ENCODE results near the gene SPEM1. TPM values are rescaled to one million over a fixed set of nuclear protein-coding genes. Genes with fewer than 3 reads are reported as not detected.

The SPEM1 gene
- total and polyA plus RNA-seq, 2 of the 13 experiments (the other 11 are each of a cell fraction or from before 2014, with no cell fraction given): not detected

DNA sequence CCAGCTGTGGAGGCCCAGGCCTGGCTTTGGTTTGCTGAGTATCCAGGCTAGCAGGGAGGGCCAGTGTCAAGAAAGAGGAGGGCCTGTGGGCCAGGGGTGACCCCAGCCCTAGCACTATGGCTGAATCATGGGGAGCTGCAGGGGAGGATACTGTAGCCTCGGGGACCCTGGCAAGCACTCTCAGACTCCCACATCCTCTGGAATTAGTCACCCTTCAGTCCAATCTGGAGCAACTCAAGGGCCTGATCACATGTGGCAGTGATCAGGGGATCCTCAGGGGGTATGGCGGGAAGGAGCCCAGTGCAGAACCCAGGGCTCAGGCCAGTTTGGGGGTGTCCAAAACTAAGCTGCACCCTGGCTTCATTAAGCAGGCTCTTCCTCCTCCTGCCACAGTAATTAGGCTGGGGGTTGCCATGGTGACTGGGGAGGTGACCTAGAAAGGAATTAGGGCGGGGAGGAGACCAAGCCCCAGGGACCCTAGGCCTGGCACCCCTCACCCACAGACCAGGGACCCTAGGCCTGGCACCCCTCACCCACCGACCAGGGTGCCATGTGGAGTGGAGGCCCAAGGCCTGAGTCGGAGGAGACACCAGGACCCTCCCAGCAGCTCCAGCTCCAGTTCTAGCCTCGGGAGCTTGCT is 6.7 kb upstream of the SPEM1 start:
- TF ChIP-seq CHD2 (IDR thresholded peaks at IDR 0.05; ENCODE audit: low read depth, low read length) (no peak), TBX2 (CRISPR knock-in tag; IDR thresholded peaks at IDR 0.05; ENCODE audit: borderline replicate concordance) (no peak), EED (CRISPR knock-in tag; IDR thresholded peaks at IDR 0.05) (no peak), HDAC6 (IDR thresholded peaks at IDR 0.05; ENCODE audit: low read depth, low read length) (no peak), ZNF20 (CRISPR knock-in tag; IDR thresholded peaks at IDR 0.05) (no peak), HNF4A (CRISPR knock-in tag; IDR thresholded peaks at IDR 0.05) (no peak), ZNF446 (CRISPR knock-in tag; IDR thresholded peaks at IDR 0.05) (no peak), ZNF703 (CRISPR knock-in tag; IDR thresholded peaks at IDR 0.05; ENCODE audit: borderline replicate concordance) (no peak), RFXAP (CRISPR knock-in tag; IDR thresholded peaks at IDR 0.05; ENCODE audit: borderline replicate concordance) (no peak), ATF7-NPFF (CRISPR knock-in tag; IDR thresholded peaks at IDR 0.05; ENCODE audit: low read depth) (no peak), GZF1 (CRISPR knock-in tag; IDR thresholded peaks at IDR 0.05) (no peak), ZNF232 (CRISPR knock-in tag; IDR thresholded peaks at IDR 0.05; ENCODE audit: borderline replicate concordance) (no peak), NCOA5 (CRISPR knock-in tag; IDR thresholded peaks at IDR 0.05) (no peak)
- TF ChIP-seq, protein P1, sequence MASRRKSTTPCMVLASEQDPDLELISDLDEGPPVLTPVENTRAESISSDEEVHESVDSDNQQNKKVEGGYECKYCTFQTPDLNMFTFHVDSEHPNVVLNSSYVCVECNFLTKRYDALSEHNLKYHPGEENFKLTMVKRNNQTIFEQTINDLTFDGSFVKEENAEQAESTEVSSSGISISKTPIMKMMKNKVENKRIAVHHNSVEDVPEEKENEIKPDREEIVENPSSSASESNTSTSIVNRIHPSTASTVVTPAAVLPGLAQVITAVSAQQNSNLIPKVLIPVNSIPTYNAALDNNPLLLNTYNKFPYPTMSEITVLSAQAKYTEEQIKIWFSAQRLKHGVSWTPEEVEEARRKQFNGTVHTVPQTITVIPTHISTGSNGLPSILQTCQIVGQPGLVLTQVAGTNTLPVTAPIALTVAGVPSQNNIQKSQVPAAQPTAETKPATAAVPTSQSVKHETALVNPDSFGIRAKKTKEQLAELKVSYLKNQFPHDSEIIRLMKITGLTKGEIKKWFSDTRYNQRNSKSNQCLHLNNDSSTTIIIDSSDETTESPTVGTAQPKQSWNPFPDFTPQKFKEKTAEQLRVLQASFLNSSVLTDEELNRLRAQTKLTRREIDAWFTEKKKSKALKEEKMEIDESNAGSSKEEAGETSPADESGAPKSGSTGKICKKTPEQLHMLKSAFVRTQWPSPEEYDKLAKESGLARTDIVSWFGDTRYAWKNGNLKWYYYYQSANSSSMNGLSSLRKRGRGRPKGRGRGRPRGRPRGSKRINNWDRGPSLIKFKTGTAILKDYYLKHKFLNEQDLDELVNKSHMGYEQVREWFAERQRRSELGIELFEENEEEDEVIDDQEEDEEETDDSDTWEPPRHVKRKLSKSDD (CRISPR knock-in tag; IDR thresholded peaks at IDR 0.05; ENCODE audit: low read depth): no peak
- TF ChIP-seq, protein P2, sequence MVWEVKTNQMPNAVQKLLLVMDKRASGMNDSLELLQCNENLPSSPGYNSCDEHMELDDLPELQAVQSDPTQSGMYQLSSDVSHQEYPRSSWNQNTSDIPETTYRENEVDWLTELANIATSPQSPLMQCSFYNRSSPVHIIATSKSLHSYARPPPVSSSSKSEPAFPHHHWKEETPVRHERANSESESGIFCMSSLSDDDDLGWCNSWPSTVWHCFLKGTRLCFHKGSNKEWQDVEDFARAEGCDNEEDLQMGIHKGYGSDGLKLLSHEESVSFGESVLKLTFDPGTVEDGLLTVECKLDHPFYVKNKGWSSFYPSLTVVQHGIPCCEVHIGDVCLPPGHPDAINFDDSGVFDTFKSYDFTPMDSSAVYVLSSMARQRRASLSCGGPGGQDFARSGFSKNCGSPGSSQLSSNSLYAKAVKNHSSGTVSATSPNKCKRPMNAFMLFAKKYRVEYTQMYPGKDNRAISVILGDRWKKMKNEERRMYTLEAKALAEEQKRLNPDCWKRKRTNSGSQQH (CRISPR knock-in tag; IDR thresholded peaks at IDR 0.05; ENCODE audit: low read depth): no peak
- TF ChIP-seq, protein P3, sequence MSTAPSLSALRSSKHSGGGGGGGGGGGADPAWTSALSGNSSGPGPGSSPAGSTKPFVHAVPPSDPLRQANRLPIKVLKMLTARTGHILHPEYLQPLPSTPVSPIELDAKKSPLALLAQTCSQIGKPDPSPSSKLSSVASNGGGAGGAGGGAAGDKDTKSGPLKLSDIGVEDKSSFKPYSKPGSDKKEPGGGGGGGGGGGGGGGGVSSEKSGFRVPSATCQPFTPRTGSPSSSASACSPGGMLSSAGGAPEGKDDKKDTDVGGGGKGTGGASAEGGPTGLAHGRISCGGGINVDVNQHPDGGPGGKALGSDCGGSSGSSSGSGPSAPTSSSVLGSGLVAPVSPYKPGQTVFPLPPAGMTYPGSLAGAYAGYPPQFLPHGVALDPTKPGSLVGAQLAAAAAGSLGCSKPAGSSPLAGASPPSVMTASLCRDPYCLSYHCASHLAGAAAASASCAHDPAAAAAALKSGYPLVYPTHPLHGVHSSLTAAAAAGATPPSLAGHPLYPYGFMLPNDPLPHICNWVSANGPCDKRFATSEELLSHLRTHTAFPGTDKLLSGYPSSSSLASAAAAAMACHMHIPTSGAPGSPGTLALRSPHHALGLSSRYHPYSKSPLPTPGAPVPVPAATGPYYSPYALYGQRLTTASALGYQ (CRISPR knock-in tag; IDR thresholded peaks at IDR 0.05): no peak
- TF ChIP-seq, protein P4, sequence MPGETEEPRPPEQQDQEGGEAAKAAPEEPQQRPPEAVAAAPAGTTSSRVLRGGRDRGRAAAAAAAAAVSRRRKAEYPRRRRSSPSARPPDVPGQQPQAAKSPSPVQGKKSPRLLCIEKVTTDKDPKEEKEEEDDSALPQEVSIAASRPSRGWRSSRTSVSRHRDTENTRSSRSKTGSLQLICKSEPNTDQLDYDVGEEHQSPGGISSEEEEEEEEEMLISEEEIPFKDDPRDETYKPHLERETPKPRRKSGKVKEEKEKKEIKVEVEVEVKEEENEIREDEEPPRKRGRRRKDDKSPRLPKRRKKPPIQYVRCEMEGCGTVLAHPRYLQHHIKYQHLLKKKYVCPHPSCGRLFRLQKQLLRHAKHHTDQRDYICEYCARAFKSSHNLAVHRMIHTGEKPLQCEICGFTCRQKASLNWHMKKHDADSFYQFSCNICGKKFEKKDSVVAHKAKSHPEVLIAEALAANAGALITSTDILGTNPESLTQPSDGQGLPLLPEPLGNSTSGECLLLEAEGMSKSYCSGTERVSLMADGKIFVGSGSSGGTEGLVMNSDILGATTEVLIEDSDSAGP (CRISPR knock-in tag; IDR thresholded peaks at IDR 0.05; ENCODE audit: borderline replicate concordance): no peak
- ATAC-seq: no peak
- WGBS (ENCODE audit: low lambda C conversion rate): no CpG with 5 or more reads among the region's 6 CpGs
- BruUV-seq (replicated peaks): no TSS peak
- FAIRE-seq: no peak
- Histone ChIP-seq H4K20me1 (ENCODE audit: insufficient read depth, low read length) (no peaks in the 10 kb centered on the region), H3K4me1 (ENCODE audit: insufficient read depth, low read length) (no peaks in the 10 kb centered on the region), H3K27me3 (ENCODE audit: control insufficient read depth in 1 of 2, insufficient read depth in 2 of 2, low read length in 2 of 2) (no peaks in the 10 kb centered on the region), H3K9me3 (ENCODE audit: low read length) (no peaks in the 10 kb centered on the region), H3K4me3 (replicated peaks in 1 of 3; ENCODE audit: insufficient read depth in 1 of 3, low read depth in 2 of 3, low read length in 3 of 3) (no peak overlapping the region), H3K9ac (ENCODE audit: insufficient read depth, low read depth, low read length) (no peak overlapping the region), H3K36me3 (replicated peaks in 1 of 2; ENCODE audit: control insufficient read depth in 1 of 2, insufficient read depth in 2 of 2, low read length in 2 of 2) (0 out of 5 replicates have a peak, but pooled peaks cover 0 to 2% of the 10 kb centered on the region in 2 experiments), H3K4me2 (ENCODE audit: low read depth, low read length) (no peak overlapping the region), H2AFZ (ENCODE audit: low read length) (no peak overlapping the region), H3K27ac (ENCODE audit: extremely low read length, insufficient read depth, low read length) (no peak overlapping the region), H3K79me2 (ENCODE audit: insufficient read depth, low read length) (no peaks in the 10 kb centered on the region)
- intact Hi-C loops (cut with micrococcal nuclease; ENCODE audit: unreplicated experiment) (no loop called here), in situ Hi-C loops (cut with HindIII; ENCODE audit: extremely low pct_ligation_motif_present, low pct_unique_long_range_greater_than_20kb) (no loop called here)
- ChIA-PET POLR2A (interaction anchor here (0.9 kb wide), 1 partner anchor 10 kb away, joined by 6 read pairs; the partner anchor contains the start of gene TMEM256), CTCF (ENCODE audit: low intra/inter-chr PET ratio, low total read pairs) (no interaction called here)
- no peak for DNase-seq (ENCODE audit: low spot score)
